IPS-18a (cell line): Measurements from ENCODE around the gene SKIL.

Source experiments
- H3K27ac ChIP-seq: one replicate; pipeline ENCODE4 v1.5.1; 2013; ENCODE audit warnings: low read length
- H3K27me3 ChIP-seq: one replicate; pipeline ENCODE4 v1.6.1; 2013; ENCODE audit warnings: mild to moderate bottlenecking, low read length; ENCODE audit not compliant: control insufficient read depth, insufficient read depth
- H3K36me3 ChIP-seq: one replicate; pipeline ENCODE4 v1.6.1; 2013; ENCODE audit warnings: low read depth, low read length; ENCODE audit not compliant: control insufficient read depth
- H3K4me1 ChIP-seq: one replicate; pipeline ENCODE4 v1.6.1; 2013; ENCODE audit warnings: low read depth, low read length; ENCODE audit not compliant: control insufficient read depth
- H3K4me3 ChIP-seq: one replicate; pipeline ENCODE4 v1.5.1; 2013; ENCODE audit warnings: low read length
- H3K9ac ChIP-seq: one replicate; pipeline ENCODE4 v1.6.1; 2013; ENCODE audit warnings: mild to moderate bottlenecking, low read length, moderate library complexity
- H3K9me3 ChIP-seq: one replicate; pipeline ENCODE4 v1.6.1; 2013; ENCODE audit warnings: low read depth, low read length; ENCODE audit not compliant: control insufficient read depth

The SKIL gene

DNA sequence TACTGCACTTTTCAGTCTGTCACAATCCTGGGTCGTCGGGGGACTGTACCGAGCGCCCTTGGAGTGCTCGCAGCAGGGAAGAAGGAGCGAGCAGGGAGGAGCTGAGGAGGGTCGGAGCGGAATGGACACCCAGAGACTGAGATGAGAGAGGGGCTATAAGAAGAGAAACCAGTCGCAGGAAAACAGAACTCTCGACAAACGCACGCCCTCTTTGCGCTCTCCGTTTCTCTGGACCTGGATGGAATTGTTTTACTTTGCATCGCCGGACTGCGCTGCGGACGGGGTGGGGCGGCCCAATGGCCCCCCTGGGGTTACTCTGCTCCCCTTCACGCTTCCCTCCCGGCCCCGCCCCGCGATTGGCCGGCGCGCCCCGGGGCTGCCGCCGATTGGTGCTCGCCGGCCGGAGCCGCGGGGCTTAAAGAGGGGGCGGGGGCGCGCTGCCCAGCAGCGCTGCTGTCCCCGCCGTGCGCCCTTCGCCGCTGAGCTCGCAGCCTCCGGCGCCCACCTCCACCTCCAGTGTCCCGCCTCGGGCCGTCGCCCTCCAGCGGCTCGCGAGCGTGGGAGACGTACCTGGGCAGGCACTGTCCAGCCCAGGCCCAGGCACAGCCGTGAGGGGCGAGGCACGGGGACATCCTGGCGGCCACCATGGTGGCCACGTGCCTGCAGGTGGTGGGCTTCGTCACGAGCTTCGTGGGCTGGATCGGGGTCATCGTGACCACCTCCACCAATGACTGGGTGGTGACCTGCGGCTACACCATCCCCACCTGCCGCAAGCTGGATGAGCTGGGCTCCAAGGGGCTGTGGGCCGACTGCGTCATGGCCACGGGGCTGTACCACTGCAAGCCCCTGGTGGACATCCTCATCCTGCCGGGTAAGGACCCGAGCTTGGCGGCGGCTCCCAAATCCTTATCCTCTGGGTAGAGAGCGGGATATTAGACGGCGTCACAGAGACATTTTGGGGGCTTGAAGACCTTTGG lies 61.2 kb downstream of the SKIL start, which contains the start of gene CLDN11:
CLDN11 (plus strand) TSS at position 447 of the 977 bp plus-strand sequence; CDS start at position 646, 199 bp downstream.
- Histone ChIP-seq H3K9ac (no peak within 1 kb of the TSS), H3K27ac (no peak within 1 kb of the TSS), H3K36me3 (no peaks in the 10 kb centered on the region), H3K9me3 (no peaks in the 10 kb centered on the region), H3K4me1 (peaks cover 7% of the 10 kb centered on the region), H3K27me3 (peaks cover 46% of the 10 kb centered on the region), H3K4me3 (peak within 1 kb of the TSS; percentile 61)

DNA sequence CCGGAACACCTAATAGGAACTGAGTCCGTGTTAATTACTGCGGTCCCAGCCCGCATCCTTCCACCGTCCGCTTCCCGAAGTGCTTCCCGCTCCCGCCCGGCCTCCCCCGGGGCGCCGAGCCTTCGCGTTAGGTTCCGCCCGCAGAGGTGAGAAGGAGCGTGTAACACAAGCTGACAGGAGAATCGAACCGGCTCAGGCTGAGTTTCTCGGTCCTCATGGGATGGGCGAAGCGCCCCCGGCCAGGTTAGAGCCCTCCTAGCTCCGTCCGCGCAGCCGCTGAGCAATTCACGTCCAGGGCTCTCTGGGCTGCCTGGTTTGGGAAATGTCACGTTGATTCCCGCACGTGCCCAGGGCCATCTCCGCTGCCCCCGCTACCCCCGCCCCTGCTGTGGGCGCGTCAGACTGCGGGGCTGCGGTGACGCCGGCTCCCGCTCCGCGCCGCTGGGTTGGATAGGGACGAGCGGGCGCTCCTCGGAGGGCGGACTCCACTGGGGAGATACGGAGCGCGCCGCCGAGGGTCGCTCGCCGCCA lies 62.1 kb downstream of the SKIL start:
- Histone ChIP-seq H3K27ac (no peak overlapping the region), H3K4me1 (peaks cover 7% of the 10 kb centered on the region), H3K36me3 (no peaks in the 10 kb centered on the region), H3K27me3 (peaks cover 46% of the 10 kb centered on the region), H3K9me3 (no peaks in the 10 kb centered on the region), H3K4me3 (peak overlapping the region; percentile 61), H3K9ac (no peak overlapping the region)

DNA sequence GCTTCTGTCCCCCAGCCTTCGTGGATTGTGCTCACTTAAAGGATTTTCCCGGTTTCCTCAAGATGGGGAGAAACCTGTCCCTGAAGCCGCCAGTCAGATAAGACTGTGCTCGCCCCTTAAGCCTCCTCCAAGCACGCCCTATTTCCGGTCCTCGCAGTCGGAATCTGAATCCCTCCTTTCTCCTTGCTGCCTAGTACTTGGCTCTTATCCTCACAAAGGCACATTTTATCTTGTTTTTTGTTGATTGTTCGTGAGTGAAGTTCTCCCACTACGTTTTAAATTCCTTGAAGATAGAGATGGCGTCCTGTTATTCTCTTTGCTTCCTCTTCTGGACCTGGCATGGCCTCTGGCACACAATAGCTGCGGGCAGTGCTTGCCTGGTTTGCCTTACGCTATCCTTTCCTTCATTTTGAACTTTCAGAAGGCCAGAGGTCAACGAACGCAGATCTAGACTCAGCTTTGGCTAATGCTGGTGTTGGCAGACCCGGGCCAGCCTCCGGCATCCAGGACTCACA lies 62.8 kb downstream of the SKIL start:
- peak overlapping the region; percentile 61 for H3K4me3 ChIP-seq

DNA sequence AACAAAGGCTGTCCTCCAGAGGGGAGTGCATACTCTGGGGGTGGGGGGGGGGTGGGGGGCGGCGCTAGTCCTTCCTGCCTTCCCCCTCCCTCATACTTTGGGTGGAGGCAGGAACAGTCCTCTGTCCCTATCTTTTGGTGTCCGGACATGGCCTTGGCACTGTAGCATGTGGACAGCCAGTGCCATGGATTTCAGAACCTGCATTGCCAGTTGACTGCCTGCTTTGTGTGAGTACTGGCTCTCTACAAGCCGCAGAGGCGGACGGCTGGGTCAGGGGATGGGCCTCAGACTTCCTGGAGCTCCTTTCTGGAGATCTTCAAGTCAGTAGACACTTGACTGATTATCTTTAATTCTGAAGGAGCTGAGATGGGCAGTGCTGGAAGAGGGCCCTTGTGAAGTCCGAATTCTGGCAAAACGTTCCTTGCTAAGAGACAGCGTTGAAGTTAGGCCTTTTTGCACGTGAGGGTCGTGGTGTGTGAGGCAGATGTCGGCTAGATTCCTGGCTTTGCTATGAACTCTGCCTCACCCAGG lies 63.7 kb downstream of the SKIL start:
- Histone ChIP-seq H3K36me3 (no peaks in the 10 kb centered on the region), H3K9me3 (no peaks in the 10 kb centered on the region), H3K9ac (no peak overlapping the region), H3K4me1 (peaks cover 19% of the 10 kb centered on the region), H3K27me3 (peaks cover 46% of the 10 kb centered on the region), H3K4me3 (no peak overlapping the region), H3K27ac (no peak overlapping the region)

More for the DNA sequence above, 62.8 kb downstream of the SKIL start:
- Histone ChIP-seq H3K36me3 (no peaks in the 10 kb centered on the region), H3K9ac (no peak overlapping the region), H3K9me3 (no peaks in the 10 kb centered on the region), H3K4me1 (peaks cover 11% of the 10 kb centered on the region), H3K27me3 (peaks cover 46% of the 10 kb centered on the region), H3K27ac (no peak overlapping the region)

GRCh38 chr3:170421758-170422157 lies 64.2 kb downstream of the SKIL start:
- no peak overlapping the region for H3K27ac ChIP-seq
- peaks cover 46% of the 10 kb centered on the region for H3K27me3 ChIP-seq
- H3K9me3 ChIP-seq = no peaks in the 10 kb centered on the region
- no peak overlapping the region for H3K4me3 ChIP-seq
- H3K4me1 ChIP-seq = peaks cover 22% of the 10 kb centered on the region
- no peak overlapping the region for H3K9ac ChIP-seq
- H3K36me3 ChIP-seq = no peaks in the 10 kb centered on the region

DNA sequence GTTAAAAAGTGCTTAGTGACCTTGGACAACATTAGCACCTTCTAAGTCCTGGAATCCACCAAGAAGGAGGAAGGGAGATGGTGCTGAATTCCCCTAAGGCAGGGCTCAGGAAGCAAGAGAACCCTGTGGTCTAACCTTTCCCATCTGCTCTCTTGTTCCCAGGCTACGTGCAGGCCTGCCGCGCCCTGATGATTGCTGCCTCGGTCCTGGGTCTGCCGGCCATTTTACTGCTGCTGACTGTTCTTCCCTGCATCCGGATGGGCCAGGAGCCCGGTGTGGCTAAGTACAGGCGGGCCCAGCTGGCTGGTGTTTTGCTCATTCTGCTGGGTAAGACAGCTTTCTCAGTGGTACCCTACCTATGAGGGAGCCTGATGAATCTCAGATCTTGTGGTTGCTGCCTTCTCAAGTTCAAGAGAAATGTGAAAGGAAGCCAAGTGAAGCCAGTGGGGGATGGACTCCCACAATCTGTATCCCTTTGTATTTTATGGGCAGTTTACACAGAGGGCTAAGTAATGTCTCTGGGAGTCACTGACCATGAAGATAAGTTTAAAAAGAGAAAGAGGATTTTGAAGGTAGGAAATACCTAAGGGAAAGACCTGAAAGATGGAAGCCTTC lies 65.6 kb downstream of the SKIL start:
- H3K4me1 ChIP-seq = peaks cover 22% of the 10 kb centered on the region
- peaks cover 33% of the 10 kb centered on the region for H3K27me3 ChIP-seq
- no peaks in the 10 kb centered on the region for H3K36me3 ChIP-seq
- H3K27ac ChIP-seq = no peak overlapping the region
- H3K9me3 ChIP-seq = no peaks in the 10 kb centered on the region
- H3K4me3 ChIP-seq = no peak overlapping the region
- no peak overlapping the region for H3K9ac ChIP-seq

DNA sequence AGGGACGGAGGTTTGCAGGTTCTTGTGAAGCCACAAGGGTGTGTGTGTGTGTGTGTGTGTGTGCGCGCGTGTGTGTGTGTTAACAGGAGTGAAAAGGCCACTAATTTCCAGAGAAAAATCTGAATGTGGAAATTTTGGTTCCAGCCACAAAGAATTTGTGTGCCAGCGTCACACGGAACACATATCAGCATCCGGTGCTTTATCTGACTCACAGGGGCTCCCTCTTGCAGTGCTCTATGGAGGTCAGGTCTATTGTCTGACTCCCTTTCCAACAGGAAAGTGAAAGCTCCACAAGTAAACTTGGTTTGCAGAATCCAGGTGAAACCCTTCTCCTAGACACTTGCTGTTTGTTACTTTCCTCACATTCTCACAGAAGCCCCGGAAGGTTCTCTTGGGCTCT lies 67.4 kb downstream of the SKIL start:
- Histone ChIP-seq H3K9ac (no peak overlapping the region), H3K4me3 (no peak overlapping the region), H3K4me1 (peaks cover 29% of the 10 kb centered on the region), H3K27me3 (peaks cover 15% of the 10 kb centered on the region), H3K27ac (no peak overlapping the region), H3K36me3 (no peaks in the 10 kb centered on the region), H3K9me3 (no peaks in the 10 kb centered on the region)

GRCh38 chr3:170425491-170426239 lies 68.2 kb downstream of the SKIL start:
- Histone ChIP-seq H3K27ac (no peak overlapping the region), H3K36me3 (no peaks in the 10 kb centered on the region), H3K9ac (no peak overlapping the region), H3K27me3 (peaks cover 7% of the 10 kb centered on the region), H3K4me3 (peak overlapping the region; percentile 11), H3K9me3 (no peaks in the 10 kb centered on the region), H3K4me1 (peaks cover 27% of the 10 kb centered on the region)

GRCh38 chr3:170426240-170426797 lies 68.8 kb downstream of the SKIL start:
- Histone ChIP-seq H3K4me3 (peak overlapping the region; percentile 11), H3K4me1 (peaks cover 26% of the 10 kb centered on the region), H3K9ac (no peak overlapping the region), H3K9me3 (no peaks in the 10 kb centered on the region), H3K36me3 (no peaks in the 10 kb centered on the region), H3K27ac (no peak overlapping the region), H3K27me3 (peaks cover 2% of the 10 kb centered on the region)

DNA sequence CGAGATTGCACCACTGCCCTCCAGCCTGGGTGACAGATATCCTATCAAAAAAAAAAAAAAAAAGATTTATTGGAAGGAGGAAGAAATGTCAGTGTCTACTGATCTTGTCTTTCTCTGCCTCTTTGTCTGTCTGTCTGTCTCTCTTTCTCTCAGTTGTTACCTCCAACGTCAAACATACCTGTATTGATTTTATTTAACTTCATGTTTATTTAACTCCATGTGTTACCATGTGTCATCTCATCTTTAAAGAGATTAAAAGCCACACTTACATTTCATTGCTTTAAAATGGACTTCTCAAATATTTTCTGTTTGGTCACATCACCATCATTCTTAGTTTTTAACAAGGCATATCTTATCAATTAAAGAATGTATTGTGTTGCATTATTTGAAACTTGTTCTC lies 70.6 kb downstream of the SKIL start:
- Histone ChIP-seq H3K9me3 (no peaks in the 10 kb centered on the region), H3K27me3 (no peaks in the 10 kb centered on the region), H3K9ac (no peak overlapping the region)

More for the DNA sequence above, 70.6 kb downstream of the SKIL start:
- Histone ChIP-seq H3K4me3 (no peak overlapping the region), H3K27ac (no peak overlapping the region), H3K4me1 (peaks cover 26% of the 10 kb centered on the region), H3K36me3 (no peaks in the 10 kb centered on the region)
